Right lobe of liver (tissue), 4 donors: ENCODE measurements around the gene ERGIC3.

Source experiments
- POLR2A ChIP-seq: fragments of 450-650 bp; IDR thresholded peaks from one replicate; pipeline ENCODE4 v1.6.1; 2017; ENCODE audit warnings: antibody characterized with exemption, mild to moderate bottlenecking
- TF ChIP-seq, protein P1 (sequence below), 4 donors: fragments of 200-600 bp in 3 of 4; fragments of 450-650 bp in 1 of 4; IDR thresholded peaks; one replicate each; pipeline versions ENCODE4 v1.5.1 to v1.8.0; 2016 to 2022; ENCODE audit warnings: antibody characterized with exemption in 4 of 4, mild to moderate bottlenecking in 2 of 4
- donor health status: DM: no; HTN: no; CAD: no.
- donor health status: DM: no; HTN: no; CAD: no.
- donor health status: DM: no; HTN: yes; CAD: no.

DNA sequence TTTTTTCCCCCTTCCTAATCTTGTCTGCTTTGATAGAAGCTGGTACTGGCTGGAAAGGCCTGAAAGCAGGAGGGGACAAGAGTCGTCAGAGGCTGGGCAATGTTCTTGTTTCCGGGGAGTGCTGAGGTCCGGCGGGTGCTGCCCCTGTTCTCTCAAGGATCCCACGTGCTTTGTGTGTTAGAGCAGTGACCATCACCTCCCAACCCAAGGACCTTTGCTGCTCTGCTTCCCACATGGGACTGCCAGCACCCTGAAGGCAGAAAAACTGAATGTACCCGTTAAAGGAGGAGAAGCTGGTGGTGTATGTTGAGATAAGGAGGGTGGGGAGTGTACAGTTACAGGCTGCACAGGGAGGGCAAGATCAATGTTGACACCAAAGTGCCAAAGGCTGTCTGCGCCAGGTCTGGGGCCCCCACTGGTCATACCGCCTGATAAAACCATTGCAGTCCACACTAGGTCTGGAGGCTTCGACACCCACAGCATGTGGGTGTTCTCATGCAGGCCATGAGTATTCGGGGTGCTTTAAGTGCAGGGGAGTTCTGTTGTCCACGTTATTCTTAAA, 27.4 kb upstream of the ERGIC3 start:
- TF ChIP-seq, protein P1, sequence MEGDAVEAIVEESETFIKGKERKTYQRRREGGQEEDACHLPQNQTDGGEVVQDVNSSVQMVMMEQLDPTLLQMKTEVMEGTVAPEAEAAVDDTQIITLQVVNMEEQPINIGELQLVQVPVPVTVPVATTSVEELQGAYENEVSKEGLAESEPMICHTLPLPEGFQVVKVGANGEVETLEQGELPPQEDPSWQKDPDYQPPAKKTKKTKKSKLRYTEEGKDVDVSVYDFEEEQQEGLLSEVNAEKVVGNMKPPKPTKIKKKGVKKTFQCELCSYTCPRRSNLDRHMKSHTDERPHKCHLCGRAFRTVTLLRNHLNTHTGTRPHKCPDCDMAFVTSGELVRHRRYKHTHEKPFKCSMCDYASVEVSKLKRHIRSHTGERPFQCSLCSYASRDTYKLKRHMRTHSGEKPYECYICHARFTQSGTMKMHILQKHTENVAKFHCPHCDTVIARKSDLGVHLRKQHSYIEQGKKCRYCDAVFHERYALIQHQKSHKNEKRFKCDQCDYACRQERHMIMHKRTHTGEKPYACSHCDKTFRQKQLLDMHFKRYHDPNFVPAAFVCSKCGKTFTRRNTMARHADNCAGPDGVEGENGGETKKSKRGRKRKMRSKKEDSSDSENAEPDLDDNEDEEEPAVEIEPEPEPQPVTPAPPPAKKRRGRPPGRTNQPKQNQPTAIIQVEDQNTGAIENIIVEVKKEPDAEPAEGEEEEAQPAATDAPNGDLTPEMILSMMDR (IDR thresholded peaks at IDR 0.05) = no peak
- TF ChIP-seq POLR2A = no peak
